Left ventricle myocardium inferior (tissue), 1 donor: ENCODE results near the gene CYFIP1. TPM values are rescaled to one million over a fixed set of nuclear protein-coding genes. Genes with fewer than 3 reads are reported as not detected.

ENCODE experiments used
- DNase-seq: peaks from one replicate; pipeline ENCODE4 v3.0.0-alpha.2; 2020
- H3K27ac ChIP-seq: fragments of 200-600 bp; replicated peaks from 2 replicates; pipeline ENCODE4 v1.8.0; 2021
- H3K27me3 ChIP-seq: fragments of 200-600 bp; 2 replicates; pipeline ENCODE4 v1.8.0; 2021; ENCODE audit warnings: low read depth
- H3K36me3 ChIP-seq: fragments of 200-600 bp; 2 replicates; pipeline ENCODE4 v1.8.0; 2021
- H3K4me1 ChIP-seq: fragments of 200-600 bp; 2 replicates; pipeline ENCODE4 v1.8.0; 2021
- H3K4me3 ChIP-seq: fragments of 200-600 bp; 2 replicates; pipeline ENCODE4 v1.8.0; 2021; ENCODE audit warnings: mild to moderate bottlenecking, moderate library complexity
- H3K9me3 ChIP-seq: fragments of 200-600 bp; replicated peaks from 2 replicates; pipeline ENCODE4 v1.8.0; 2021
- intact Hi-C: fragments of 100-400 bp; cut with micrococcal nuclease; formaldehyde crosslinking; loops from one replicate; pipeline ENCODE4 v1.11.0; 2022
- total RNA-seq: library from RNA; stranded (reverse); fragmentation: NEBNext Ultra II Directional; extraction: Animal tissue kit (Norgen Biotek cat#: 25700); gene quantifications from one replicate; pipeline ENCODE4 v1.2.1, GENCODE V29; 2021
- TF ChIP-seq, protein P1 (sequence below): fragments of 200-600 bp; IDR thresholded peaks from 2 replicates; pipeline ENCODE4 v1.8.0; 2021; ENCODE audit warnings: antibody characterized with exemption, mild to moderate bottlenecking, borderline replicate concordance
- donor health status: DM: no; HTN: yes; CAD: no; lungs with severe emphysema.

Gene CYFIP1
- total RNA-seq, 1 donor from 2014 or later, result 24.1 TPM

DNA sequence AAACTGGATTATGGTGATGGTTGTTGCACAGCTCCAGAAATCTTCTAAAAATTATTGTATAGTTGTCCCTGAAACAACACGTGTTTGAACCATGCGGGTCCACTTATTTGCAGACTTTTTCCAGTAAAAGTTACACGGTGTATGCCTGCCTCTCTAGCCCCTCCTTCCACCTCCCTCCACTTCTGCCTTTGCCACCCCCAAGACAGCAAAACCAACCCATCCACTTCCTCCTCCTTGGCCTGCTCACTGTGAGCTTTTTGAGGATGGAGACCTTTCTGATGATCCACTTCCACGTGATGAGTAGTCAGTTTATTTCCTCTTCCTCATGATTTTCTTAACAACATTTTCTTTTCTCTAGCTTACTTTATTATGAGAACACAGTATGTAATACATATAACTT lies 5.4 kb downstream of the CYFIP1 start:
- H3K36me3 ChIP-seq, result peaks cover 4% of the 10 kb centered on the region
- TF ChIP-seq, protein P1, sequence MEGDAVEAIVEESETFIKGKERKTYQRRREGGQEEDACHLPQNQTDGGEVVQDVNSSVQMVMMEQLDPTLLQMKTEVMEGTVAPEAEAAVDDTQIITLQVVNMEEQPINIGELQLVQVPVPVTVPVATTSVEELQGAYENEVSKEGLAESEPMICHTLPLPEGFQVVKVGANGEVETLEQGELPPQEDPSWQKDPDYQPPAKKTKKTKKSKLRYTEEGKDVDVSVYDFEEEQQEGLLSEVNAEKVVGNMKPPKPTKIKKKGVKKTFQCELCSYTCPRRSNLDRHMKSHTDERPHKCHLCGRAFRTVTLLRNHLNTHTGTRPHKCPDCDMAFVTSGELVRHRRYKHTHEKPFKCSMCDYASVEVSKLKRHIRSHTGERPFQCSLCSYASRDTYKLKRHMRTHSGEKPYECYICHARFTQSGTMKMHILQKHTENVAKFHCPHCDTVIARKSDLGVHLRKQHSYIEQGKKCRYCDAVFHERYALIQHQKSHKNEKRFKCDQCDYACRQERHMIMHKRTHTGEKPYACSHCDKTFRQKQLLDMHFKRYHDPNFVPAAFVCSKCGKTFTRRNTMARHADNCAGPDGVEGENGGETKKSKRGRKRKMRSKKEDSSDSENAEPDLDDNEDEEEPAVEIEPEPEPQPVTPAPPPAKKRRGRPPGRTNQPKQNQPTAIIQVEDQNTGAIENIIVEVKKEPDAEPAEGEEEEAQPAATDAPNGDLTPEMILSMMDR, result no peak
- H3K27me3 ChIP-seq, result no peaks in the 10 kb centered on the region
- H3K9me3 ChIP-seq, result peaks cover 11% of the 10 kb centered on the region
- intact Hi-C loops, result no loop called here
- H3K27ac ChIP-seq, result no peak overlapping the region
- H3K4me3 ChIP-seq, result no peak overlapping the region
- DNase-seq, result no peak
- H3K4me1 ChIP-seq, result peaks cover 49% of the 10 kb centered on the region

DNA sequence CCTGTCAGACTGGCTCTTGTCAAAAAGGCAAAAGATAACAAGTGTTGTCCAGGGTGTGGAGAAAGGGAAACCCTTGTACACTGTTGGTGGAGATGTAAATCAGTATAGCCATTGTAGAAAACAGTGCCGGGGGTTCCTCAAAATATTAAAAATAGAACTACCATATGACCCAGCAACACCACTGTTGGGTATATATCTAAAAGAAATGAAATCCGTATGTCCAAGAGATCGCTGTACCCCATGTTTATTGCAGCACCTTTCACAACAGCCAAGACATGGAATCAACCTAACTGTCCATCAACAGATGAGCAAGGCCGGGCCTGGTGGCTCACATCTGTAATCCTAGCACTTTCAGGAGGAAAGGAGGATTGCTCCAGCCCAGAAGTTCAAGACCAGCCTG lies 6.2 kb downstream of the CYFIP1 start:
- Histone ChIP-seq H3K4me1 (peaks cover 45% of the 10 kb centered on the region), H3K36me3 (peaks cover 4% of the 10 kb centered on the region), H3K9me3 (peaks cover 16% of the 10 kb centered on the region), H3K27me3 (no peaks in the 10 kb centered on the region), H3K4me3 (no peak overlapping the region), H3K27ac (no peak overlapping the region)
- intact Hi-C loops, result no loop called here
- TF ChIP-seq, protein P1, result no peak
- DNase-seq, result no peak

DNA sequence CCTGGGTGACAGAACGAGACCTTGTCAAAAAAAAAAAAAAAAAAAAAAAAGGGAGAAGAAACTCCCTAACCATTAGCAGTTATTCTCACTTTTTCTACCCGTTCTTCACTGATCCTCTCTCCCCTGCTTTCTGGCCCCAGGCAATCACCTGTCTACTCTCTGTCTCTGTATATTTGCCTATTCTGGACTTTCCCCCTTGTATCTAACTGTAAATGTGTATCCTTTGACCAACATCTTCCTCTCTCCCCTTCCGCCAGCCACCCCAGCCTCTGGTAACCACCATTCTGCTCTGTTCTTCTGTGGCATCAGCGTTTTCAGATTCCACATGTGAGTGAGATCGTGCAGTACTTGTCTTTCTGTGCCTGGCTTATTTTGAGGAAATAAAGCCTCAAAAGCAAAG lies 6.9 kb downstream of the CYFIP1 start:
- DNase-seq, result no peak
- peaks cover 16% of the 10 kb centered on the region for H3K9me3 ChIP-seq
- intact Hi-C loops, result no loop called here
- no peaks in the 10 kb centered on the region for H3K27me3 ChIP-seq
- peaks cover 45% of the 10 kb centered on the region for H3K4me1 ChIP-seq
- TF ChIP-seq, protein P1, result no peak
- H3K36me3 ChIP-seq, result peaks cover 4% of the 10 kb centered on the region
- H3K27ac ChIP-seq, result no peak overlapping the region
- H3K4me3 ChIP-seq, result no peak overlapping the region

DNA sequence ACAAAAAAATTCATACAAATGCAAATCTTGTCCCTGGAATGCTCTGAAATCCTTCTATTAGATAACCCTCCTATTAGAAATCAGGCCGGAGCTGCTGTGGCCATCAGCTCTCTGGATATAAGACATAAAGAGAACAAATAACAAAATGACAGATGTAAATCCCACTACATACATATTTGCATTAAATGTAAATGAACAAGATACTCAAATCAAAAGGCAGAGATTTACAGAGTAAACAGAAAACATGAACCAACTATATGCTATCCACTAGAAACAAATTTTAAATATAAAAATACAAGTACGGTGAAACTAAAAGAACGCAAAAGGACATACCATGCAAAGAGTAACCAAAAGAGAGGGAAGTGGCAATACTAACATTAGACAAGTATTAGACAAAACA lies 10.7 kb downstream of the CYFIP1 start:
- TF ChIP-seq, protein P1, result no peak
- Histone ChIP-seq H3K36me3 (peaks cover 9% of the 10 kb centered on the region), H3K27ac (no peak overlapping the region), H3K4me1 (peaks cover 50% of the 10 kb centered on the region), H3K4me3 (no peak overlapping the region), H3K27me3 (no peaks in the 10 kb centered on the region), H3K9me3 (peaks cover 16% of the 10 kb centered on the region)
- no peak for DNase-seq
- intact Hi-C loops, result no loop called here

DNA sequence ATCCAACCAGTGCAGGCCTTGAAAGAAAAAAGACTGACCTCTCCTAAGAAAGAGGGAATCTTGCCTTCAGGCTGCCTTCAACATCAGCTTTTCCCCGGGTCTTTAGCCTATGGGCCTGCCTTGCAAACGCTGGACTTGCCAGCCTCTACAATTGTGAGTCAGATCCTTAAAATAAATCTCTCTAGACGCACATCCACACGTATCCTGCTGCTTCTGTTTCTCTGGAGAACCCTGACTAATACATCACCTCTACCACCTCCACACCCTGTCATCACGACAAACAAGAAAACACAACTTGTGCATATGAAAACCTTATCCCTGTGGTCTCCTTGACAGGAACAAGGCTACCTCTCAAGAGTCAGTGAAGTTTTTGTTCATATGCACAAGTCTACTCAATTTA lies 11.8 kb downstream of the CYFIP1 start:
- DNase-seq, result no peak
- peak overlapping the region; percentile 17 for H3K27ac ChIP-seq

More for the DNA sequence above, 11.8 kb downstream of the CYFIP1 start:
- Histone ChIP-seq H3K4me1 (peaks cover 49% of the 10 kb centered on the region), H3K36me3 (peaks cover 9% of the 10 kb centered on the region), H3K4me3 (no peak overlapping the region), H3K9me3 (peaks cover 16% of the 10 kb centered on the region), H3K27me3 (no peaks in the 10 kb centered on the region)
- intact Hi-C loops, result no loop called here
- TF ChIP-seq, protein P1, result no peak
